Measurements from ENCODE around the gene SEC24D.

The SEC24D gene

DNA sequence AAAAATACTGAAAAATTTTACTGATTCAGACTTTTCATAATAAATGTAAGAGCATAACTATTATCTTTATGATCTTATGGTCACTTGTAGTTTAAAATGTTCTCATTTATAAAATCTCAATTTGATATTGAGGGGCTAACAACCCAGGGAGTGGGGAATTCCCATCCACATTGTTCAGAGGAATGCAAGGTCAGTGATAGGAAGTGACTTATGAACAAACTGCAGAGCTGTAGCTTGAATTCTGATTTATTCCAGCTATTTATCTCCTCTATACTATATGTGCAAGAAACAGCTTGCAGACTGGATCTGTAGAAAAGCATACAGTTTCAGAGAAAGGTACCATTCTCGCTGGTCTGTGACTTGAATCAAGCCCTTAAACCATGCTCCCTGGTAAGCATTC lies 61.6 kb downstream of the SEC24D start:
- DNase-seq (ENCODE audit: low read depth): no peak

DNA sequence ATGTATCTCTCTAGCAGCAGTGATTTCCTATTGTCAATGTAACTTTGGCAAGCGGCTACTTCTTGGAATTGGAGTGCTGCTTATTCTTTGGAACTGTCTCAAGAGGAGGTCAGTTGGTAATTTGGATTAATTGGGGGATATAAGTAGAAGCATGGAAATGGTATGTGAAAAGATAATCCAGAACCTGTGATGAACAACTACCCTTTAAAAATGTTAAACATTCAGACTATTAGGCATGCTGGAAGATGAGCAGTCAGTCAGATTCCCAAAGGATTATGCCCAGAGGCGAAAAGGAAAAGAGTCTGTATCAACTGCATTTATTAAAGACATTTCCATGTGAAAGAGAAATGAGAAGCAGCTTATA lies 62.5 kb downstream of the SEC24D start:
- DNase-seq (ENCODE audit: low read depth): no peak

DNA sequence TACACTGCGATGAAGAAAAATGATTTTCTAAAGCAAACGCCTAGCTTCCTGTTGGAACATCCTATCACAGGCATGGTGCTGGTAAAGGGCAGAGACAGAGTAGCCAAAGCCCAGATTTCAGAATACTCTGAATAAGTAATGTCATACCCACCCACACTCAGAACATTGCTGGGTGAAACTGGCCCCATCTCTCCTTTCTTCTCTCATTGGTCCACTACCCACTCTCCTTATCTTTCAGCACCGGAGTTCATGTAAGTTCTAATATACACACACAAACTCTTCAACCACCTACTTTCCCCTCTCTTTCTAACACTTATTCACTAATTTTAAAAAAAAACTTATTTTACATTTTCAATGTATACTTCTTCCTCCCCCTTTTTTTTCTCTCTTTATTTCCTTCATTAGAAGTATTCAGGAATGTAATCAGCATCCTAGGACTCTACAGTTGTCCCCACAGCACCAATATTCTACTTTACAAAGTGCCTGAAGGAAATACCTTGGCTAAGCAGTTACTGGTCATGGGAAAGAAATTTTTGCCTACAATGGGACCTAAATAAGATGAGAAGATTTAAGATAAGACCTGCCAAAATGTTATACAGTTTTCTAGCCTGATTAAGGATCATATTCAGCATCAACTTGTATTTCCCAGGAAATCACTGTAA lies 63.0 kb downstream of the SEC24D start:
- no peak for DNase-seq (ENCODE audit: low read depth)

DNA sequence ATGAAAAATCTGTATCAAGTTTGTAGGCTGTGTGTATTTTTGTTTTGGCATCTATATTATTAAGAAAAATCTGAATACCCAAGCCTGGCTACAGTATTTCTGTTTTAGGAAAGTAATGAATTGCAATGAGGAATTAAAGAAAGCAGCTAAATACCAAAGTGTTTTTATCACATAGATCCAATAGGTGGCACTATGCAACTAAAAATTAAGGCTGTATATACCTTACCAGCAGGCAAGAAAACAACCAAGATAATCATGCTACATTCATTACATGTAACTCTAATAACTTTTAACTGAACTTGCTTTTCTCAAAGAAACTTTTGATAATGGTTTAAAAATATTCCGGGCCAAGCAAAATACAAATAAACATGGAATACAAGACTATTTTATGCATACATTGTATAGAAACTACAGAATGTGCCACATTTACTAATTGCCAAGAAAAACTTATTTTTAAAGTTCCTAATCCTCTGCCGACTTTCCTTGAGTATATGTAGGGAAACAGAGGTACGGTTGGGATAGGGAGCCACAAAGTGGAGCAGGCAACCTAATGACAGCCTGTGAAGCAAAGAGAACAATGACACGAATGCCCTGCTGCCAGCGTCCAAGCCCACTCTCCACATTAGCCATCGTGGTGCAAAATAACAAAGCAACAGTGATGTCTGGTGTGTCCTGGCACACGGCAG lies 63.7 kb downstream of the SEC24D start:
- no peak for DNase-seq (ENCODE audit: low read depth)

DNA sequence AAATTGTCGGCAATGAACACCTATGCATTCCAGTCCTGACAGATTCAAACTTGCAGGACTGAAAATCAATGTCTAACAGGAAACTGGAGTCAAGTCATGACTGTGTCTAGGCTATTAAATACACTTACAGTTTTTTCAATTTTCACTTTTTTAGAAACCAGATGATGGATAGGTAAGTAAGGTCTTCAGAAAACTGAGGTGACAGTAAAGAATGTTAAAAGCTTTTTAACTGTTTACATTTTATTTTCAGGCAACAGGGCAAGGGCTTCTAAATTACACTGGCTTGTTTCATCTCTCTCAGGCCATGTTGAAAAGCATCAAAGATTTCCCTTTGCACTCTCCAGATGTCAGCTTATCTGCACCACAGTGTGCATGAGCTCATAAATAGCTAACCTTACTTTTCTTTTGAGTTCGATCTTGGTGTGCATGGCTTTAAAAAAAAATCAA lies 65.2 kb downstream of the SEC24D start:
- no peak for DNase-seq (ENCODE audit: low read depth)

DNA sequence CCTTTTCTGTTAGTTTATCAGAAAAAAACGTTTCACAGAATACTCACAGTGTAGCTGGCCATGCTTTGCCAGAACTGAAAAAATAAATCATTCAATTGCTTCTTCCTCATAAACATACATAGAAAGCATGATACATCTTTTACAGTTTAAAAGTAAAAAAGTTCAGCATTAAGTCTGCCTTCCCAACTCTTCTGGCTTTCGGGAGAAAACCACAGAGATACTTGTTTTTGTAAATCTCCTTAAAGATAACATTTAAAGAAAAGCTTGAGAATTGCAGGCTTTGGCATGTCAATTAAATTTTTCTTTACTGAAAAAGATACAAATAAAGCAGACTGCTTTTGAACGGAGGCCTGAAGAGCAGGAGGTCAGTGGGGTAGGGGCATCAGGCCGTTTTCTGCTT lies 66.8 kb downstream of the SEC24D start:
- DNase-seq (ENCODE audit: low read depth): no peak

DNA sequence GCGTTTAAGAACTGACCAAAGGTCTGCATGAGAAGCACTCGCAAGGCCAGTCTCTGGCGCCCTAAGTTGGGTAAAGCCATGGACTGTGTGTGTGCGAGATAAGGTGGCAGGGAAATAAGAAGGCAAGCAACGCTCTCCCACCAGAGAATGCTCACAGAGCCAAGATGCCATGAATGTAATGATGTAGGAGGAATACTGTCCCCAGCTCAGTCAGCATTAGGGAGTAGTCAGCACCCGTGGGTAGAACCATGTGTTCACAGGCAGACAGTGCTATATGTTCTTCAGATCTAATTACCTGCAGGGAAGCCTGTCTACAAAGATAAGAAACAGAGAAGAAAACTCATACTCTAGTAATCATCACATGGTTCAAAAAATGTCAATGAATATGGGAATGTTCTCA lies 68.8 kb downstream of the SEC24D start:
- DNase-seq (ENCODE audit: low read depth): no peak

DNA sequence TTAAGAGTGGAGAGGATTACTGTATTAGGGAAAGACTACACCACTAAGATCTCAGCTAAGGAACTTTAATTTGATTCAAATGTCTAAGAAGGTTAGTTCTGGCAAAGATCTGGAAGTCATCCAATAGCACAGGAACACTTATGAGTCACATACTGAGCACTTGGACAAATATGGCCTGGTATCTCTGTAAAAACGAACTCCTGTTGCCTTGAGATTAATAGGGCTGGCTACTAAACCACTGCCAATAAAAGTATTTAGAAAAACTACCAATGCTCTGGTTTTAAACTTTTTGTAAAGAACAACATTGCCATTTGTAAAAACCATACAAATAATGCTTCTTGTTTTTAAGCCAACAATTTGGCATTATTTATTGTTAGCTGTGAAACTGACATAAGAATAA lies 70.5 kb downstream of the SEC24D start:
- DNase-seq (ENCODE audit: low read depth): peak; percentile 72

DNA sequence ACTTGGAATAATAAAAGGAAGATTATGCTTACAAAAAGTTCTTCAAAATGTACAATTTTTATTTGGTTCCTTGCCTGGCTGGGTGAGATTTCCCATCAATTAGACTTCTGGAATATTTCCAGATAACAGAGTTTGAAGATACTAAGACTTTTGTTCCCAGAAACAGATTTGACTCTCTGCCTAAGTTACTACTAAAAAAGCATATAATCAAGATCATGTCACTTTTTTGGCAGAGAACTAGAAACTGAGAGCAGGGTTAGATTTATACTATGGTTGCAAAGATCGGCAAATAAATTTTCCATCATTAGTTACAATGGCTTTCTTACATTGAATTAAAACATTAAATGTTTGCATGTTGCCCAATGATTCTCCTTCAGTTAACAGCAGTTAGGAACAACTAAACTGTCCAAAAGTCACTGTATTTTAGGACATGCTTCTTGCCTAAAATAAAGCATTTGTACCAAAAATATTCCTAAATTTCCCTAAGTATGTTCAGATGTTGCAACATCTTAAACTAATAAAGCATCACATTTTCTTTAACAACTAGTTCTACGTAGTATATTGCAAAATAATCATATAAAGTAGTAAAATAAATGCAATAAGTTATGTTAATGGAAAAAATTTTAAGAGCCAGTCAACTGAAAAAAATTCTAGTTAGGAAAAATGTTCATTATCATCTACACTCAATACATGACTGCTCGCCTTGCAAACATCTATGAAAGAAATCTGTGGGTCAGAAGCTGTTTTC lies 73.0 kb downstream of the SEC24D start:
- DNase-seq (ENCODE audit: low read depth): no peak

DNA sequence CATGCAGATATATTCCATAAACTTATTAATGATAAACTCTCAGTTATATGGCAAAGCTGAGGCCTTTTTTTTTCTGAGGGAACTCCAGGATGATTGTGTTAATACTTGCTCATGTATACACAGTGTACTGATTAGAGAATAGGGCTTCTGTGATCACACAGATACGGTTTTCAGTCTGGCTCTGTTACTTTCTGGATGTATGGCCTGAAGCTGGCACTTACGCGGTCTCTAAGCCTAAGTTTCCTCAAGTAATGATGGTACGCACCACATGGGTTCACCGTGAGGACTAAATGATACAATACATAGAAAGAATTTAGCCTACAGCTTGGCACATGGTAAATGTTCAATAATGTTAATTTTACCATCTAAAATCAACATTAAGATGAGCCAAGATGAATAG lies 73.8 kb downstream of the SEC24D start:
- DNase-seq (ENCODE audit: low read depth): no peak

DNA sequence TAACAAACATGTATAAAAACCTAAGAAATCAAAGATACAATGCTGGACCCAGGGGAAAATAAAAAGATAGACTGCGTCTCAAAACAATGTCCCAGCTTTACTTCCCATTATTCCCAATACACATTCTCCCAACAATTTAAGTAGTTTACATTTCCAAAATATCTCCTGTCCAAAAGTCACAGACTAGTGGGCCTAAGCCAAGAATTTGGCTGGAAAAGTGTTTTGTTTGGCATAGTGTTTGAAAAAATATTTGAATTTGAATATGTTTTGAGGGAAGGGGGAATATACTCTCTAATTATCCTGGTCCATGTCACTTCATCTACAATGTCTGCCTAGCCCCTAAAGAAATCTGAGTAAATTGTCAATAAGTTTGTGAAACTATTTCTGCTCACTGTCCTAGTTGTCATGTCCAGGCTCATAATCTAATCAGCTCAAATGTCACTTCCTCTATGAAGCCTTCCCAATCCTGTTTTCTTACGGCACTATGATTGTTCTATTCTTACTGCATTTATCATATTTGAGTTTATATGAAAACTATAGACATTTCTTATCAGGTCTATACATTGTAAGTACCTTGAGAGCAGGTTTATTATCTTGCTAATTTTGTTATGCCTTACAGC lies 74.4 kb downstream of the SEC24D start:
- DNase-seq (ENCODE audit: low read depth): no peak

DNA sequence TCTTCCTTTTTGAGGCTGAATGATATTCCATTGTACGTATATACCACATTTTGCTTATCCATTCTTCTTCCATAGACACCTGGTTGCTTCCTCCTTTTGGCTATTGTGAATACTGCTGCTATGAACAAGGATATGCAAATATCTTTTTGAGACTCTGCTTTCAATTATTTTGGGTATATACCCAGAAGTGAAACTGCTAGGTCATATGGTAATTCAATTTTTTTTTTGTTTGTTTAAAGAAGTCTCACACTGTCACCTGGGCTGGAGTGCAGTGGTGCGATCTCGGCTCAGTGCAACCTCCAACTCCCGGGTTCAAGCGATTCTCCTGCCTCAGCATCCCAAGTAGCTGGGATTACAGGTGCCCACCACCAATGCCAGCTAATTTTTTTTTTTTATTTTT lies 75.4 kb downstream of the SEC24D start:
- DNase-seq (ENCODE audit: low read depth): no peak

DNA sequence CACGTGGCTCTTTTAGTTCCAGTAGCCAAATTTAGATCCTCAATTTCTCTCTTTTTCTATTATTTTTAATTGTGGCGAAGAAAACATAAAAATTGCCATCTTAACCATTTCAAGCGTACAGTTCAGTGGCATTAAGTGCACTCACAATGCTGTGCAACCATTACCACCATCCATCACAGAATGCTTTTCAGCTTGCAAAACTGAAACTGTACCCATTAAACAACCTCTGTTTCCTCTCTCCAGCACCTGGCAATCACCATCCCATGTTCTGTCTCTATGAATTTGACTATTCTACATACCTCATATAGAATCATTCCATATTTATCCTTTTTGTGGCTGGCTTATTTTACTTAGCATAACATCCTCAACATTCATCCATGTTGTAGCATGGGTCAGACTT lies 75.8 kb downstream of the SEC24D start:
- DNase-seq (ENCODE audit: low read depth): no peak

DNA sequence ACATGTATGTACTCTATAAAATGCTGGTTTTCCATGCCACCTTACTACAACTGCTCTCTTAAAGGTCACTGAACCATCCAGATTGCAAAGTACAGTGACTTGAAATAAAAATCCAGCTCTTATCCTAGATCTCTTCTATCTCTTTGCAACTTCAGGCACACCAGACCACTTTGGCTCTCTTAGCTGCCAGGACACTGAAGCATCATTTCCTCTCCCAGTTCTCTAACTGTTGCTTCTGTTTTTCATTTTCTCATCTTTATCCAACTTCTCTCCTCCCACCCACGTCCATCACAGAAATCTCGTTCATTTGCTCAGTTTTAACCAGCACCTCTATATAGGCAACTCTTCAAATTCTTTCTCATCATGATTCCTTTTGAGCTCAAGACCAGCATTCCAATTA lies 76.4 kb downstream of the SEC24D start:
- DNase-seq (ENCODE audit: low read depth): no peak

DNA sequence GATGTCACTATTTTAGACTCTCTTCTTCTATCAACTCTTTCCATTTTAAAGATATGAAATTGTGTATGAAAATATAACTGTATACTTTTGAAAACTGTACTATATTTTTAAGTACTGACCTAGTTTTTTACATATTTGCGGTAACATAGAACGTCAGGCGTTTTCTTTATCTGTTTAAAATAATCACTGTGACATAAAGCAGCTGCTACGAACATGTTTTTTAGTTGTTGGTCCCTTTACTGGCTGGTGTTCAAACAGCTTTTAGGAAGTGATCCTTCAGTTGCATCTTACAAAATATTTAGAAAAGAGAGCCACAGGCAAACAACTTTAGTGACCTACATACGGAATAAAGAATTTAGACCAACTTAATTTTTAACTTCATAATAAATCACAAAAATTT lies 77.6 kb downstream of the SEC24D start:
- DNase-seq (ENCODE audit: low read depth): no peak

DNA sequence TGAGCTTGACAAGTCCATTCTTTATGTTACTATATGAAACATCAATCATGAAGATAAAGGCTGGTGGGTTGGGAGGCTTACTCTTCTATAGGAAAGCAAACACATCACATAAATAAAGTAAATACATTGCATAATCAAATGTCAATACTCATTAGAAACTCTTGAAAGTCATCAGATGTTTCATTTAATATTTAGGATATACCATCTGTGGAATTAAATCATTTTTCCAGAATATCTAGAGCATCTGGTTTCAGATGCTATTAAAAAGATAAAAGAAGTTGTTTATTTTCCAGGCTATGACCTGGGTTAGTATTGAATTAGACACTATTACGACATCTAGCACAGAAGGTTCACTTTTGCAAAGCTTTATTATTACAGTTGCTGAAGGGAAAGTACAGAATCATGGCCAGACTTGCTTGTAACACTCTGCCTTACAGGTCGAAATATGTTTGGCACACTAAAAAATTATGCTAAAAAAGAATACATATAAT lies 78.1 kb downstream of the SEC24D start:
- no peak for DNase-seq (ENCODE audit: low read depth)

DNA sequence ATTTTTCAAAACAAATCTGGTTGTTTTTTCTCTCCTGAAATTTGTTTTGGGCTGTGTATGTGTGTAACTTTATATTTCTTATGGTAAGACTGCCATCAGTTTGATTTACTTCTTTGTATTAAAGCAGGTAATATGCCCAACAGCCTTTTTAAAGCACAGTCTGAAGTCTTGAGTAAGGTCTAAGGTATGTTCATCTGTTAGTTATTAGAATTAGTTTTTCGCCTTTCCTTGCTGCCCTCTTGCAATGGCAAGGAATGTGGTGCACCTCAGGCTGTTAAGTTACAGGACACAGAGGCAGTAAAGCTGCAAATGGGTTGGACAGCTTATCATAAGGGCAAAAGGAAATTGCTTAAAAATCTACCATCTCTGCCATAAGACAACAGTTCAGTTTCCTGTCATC lies 79.0 kb downstream of the SEC24D start:
- DNase-seq (ENCODE audit: low read depth): no peak

DNA sequence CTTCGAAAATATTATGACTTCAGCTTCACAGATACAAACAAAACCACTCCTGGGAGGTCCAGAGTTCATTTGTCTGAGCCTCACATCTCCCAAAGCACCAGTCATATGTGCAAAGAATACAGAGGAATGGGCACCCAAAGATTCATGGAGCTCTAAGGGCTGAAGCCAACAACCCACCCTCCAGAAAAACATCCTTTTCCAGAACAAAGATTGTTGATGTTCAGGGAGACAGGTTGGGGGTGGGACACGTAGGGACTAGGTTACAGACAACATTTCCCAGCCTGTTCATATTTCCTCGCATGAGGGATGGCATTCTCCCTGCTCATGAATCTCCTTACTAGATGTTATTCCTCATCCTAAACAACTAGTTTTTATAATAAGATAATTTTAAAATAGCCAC lies 79.5 kb downstream of the SEC24D start:
- DNase-seq (ENCODE audit: low read depth): no peak

DNA sequence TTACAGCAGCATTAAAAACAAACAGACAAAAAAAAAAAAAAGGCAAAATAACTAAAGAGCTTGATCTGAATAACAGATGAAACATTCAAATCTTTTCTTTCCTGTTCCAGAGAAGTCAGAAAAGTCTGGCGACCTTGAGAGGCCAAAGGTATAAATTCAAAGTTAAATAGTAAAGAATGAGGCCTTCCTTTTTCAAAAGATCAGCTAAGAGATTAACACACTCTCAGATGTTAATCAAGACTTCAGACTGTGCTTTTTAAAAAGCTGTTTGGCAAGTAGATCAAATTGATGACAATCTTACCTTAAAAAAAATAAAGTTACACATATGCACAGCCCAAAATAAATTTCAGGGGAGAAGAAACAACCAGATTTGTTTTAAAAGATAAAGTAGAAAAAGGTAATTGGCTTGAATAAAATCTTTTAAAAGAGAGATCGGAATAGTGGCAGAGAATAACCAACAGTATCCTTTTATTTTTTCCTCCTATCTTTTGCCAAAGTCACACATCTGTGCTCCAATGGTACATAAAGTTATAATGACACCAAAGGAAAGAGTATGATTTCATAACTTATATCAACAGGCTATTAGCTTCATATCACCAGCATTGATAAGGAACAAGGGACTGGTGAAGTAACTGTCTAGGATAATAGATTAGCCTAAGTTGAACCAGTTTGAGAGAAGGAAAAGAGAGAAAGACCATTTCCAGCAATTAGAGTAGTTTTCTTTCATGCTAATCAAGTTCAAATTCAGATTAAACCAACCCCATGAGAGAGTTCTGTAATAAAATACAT lies 80.3 kb downstream of the SEC24D start:
- DNase-seq (ENCODE audit: low read depth): no peak

DNA sequence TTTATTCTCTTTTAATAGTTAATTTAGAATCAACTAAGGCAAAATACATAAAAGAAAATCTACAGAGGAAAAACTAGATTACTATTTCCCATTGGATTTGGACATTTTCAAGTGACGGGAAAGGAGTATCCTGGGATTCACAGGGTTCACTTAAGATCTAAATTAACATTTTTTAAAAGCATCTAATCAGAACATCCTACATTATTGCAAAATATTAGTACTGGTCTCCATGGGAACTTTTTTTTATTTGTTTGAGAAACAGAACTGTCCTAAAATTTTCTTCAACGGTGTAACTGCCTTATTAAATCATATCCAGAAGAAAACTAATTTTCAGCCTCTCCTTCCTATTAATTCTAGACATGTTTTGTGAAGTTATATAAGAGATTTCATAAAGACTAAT lies 81.0 kb downstream of the SEC24D start:
- no peak for DNase-seq (ENCODE audit: low read depth)

DNA sequence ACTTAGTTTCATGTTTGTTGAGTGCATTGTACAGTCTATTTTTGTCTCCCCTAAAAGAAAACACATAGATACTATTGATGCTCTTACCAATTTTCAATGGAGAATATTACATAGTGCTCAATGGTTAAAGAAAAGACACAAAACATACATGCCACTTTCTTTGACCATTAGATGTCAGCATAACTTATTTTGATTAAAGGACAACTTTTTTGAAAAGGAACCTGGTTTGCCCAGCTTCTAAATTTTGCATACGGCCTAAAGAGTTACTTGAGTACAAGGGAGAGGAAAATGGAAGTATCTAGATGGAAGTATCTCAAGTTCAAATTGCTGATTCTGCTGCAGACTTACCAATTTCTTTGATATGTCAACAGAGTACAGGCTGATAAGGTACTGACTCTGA lies 82.2 kb downstream of the SEC24D start:
- no peak for DNase-seq (ENCODE audit: low read depth)

DNA sequence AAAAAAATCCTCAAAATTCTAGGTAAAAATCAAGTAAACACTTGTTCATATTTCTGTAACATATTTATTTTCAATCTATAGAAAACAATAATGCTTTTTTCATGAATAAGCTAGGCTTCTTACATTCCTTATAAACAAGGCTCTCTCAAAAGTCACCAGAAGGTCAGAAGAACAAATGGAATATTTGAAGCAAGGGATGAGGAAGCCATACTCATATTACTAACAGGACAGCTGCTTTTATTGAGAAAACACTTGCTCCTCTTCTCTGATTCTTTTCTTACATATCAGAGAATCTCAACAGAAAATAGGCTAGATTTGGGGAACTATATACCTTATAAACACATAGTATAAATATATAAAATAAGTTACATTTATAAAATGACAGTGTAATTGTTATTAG lies 82.8 kb downstream of the SEC24D start:
- no peak for DNase-seq (ENCODE audit: low read depth)

Measured in HS-27A (cell line).